Activated T-cell treated with anti-CD3 and anti-CD28 coated beads, Interleukin-2, amount 50 U/mL, for 24 hours (primary cell): ENCODE results near the gene LRP4.

Experiments
- DNase-seq: peaks from one replicate; pipeline ENCODE4 v3.0.0-alpha.2; 2020
- H3K27ac Mint-ChIP-seq: 2 replicates; pipeline ENCODE4 v1.8.0; 2020; ENCODE audit warnings: mild to moderate bottlenecking, mixed read lengths
- H3K27me3 Mint-ChIP-seq: 2 replicates; pipeline ENCODE4 v1.8.0; 2020; ENCODE audit warnings: mixed read lengths
- H3K36me3 Mint-ChIP-seq: 2 replicates; pipeline ENCODE4 v1.8.0; 2020; ENCODE audit warnings: low read depth, mixed read lengths
- H3K4me1 Mint-ChIP-seq: 2 replicates; pipeline ENCODE4 v1.8.0; 2020; ENCODE audit warnings: low read depth, mixed read lengths
- H3K4me3 Mint-ChIP-seq: 2 replicates; pipeline ENCODE4 v1.8.0; 2020; ENCODE audit warnings: mild to moderate bottlenecking, moderate library complexity, mixed read lengths
- H3K9me3 Mint-ChIP-seq: 2 replicates; pipeline ENCODE4 v1.8.0; 2020; ENCODE audit warnings: mixed read lengths

LRP4 gene

GRCh38 chr11:46913484-46913883, 4.9 kb downstream of the LRP4 start:
- H3K4me1 Mint-ChIP-seq, result peaks cover 14% of the 10 kb centered on the region
- H3K27me3 Mint-ChIP-seq, result peaks cover 68% of the 10 kb centered on the region
- no peak for DNase-seq
- no peak overlapping the region for H3K27ac Mint-ChIP-seq
- H3K4me3 Mint-ChIP-seq, result no peak overlapping the region
- no peaks in the 10 kb centered on the region for H3K9me3 Mint-ChIP-seq
- H3K36me3 Mint-ChIP-seq, result no peaks in the 10 kb centered on the region

DNA sequence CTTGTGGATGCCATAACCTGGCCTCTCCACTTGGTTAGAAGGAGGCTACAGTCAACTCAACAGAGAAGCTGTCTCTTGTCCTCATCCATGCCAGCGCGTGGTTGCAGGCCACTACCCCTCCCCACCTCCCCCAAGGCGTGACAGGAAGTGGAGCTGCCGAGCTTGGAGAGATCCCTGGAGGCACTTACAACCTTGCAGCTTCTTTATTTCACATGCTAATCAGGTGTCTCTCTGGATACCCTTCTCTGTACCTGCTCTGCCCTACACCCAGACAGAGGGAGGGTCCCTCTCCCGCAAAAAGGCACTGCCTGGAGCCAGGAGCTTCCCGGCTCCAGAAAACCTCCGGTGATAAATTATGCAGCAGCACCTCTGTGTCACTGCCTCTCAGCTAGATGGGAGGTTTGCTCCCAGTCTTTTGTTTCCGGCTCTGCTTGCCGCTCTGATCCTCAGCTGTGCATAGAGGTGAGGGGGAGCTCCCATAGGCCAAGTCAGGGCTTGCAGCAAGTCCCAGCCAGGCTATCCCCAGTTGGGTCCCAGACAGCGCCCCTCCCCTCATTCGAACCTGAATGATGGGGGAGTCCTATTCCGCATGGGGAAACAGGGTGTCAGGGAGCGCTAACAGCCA, 5.7 kb downstream of the LRP4 start:
- Mint-ChIP-seq H3K27me3 (peaks cover 65% of the 10 kb centered on the region), H3K27ac (no peak overlapping the region), H3K4me1 (peaks cover 12% of the 10 kb centered on the region), H3K4me3 (no peak overlapping the region), H3K36me3 (no peaks in the 10 kb centered on the region), H3K9me3 (no peaks in the 10 kb centered on the region)
- DNase-seq, result no peak

- no peaks in the 10 kb centered on the region for H3K36me3 Mint-ChIP-seq
- H3K9me3 Mint-ChIP-seq, result no peaks in the 10 kb centered on the region
- no peak overlapping the region for H3K4me3 Mint-ChIP-seq
- H3K27ac Mint-ChIP-seq, result no peak overlapping the region
- H3K4me1 Mint-ChIP-seq, result peaks cover 5% of the 10 kb centered on the region
- DNase-seq, result no peak
- H3K27me3 Mint-ChIP-seq, result peaks cover 26% of the 10 kb centered on the region
Measured at GRCh38 chr11:46907606-46908005, 10.7 kb downstream of the LRP4 start.

- Mint-ChIP-seq H3K9me3 (no peaks in the 10 kb centered on the region), H3K4me3 (no peak overlapping the region), H3K27me3 (peaks cover 18% of the 10 kb centered on the region), H3K4me1 (peaks cover 5% of the 10 kb centered on the region), H3K36me3 (no peaks in the 10 kb centered on the region), H3K27ac (no peak overlapping the region)
- DNase-seq, result no peak
Measured at GRCh38 chr11:46906609-46907041, 11.7 kb downstream of the LRP4 start.

- peaks cover 13% of the 10 kb centered on the region for H3K27me3 Mint-ChIP-seq
- no peak for DNase-seq
- no peak overlapping the region for H3K4me3 Mint-ChIP-seq
- no peaks in the 10 kb centered on the region for H3K9me3 Mint-ChIP-seq
- no peaks in the 10 kb centered on the region for H3K36me3 Mint-ChIP-seq
- H3K27ac Mint-ChIP-seq, result no peak overlapping the region
- peaks cover 5% of the 10 kb centered on the region for H3K4me1 Mint-ChIP-seq
Measured at GRCh38 chr11:46905806-46906205, 12.5 kb downstream of the LRP4 start.

DNA sequence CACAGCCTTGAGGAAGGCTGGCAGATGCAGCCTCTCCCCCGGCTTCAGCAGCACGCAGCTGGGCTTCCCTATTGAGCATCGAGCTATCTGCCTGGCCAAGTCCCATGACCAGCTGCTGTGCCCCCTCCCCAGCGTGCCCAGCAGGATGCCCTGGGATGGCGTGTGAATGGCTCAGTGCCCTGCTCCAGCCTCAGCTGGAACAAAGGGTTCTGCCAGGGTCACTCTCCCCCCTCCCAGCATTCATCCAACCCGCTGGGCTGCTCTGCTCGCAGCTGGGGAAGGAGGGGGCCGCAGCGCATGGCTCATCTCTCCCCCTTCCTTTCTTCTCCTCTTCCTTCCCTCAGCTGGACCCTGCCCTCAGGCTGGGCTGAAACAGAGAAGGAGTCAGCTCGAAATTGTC, 14.5 kb downstream of the LRP4 start:
- Mint-ChIP-seq H3K27ac (no peak overlapping the region), H3K9me3 (no peaks in the 10 kb centered on the region), H3K4me3 (no peak overlapping the region), H3K4me1 (peaks cover 5% of the 10 kb centered on the region), H3K27me3 (peaks cover 9% of the 10 kb centered on the region), H3K36me3 (no peaks in the 10 kb centered on the region)
- no peak for DNase-seq

DNA sequence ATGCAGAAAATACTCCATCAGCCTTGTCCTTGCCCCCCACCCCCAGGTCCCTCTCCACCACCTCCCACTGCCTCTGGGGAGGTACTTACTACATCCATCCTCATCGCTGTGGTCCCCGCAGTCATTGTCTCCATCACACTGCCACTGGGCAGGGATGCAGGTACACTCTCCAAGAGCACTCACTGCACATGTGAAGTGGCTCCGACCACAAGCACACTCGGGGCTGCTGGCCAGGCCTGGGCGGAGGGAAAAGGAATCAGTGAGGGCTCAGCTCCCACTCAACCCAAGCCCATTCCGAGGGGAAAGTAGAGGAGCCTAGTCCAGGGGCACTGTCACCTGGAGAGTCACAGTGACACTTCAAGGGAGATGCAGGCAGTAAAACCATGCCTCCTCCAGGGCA, 15.7 kb downstream of the LRP4 start:
- no peak overlapping the region for H3K4me3 Mint-ChIP-seq
- no peaks in the 10 kb centered on the region for H3K9me3 Mint-ChIP-seq
- H3K27ac Mint-ChIP-seq, result no peak overlapping the region
- peaks cover 5% of the 10 kb centered on the region for H3K4me1 Mint-ChIP-seq
- no peaks in the 10 kb centered on the region for H3K36me3 Mint-ChIP-seq
- no peak for DNase-seq
- peaks cover 9% of the 10 kb centered on the region for H3K27me3 Mint-ChIP-seq

GRCh38 chr11:46901156-46901555, 17.2 kb downstream of the LRP4 start:
- Mint-ChIP-seq H3K27me3 (peaks cover 4% of the 10 kb centered on the region), H3K9me3 (no peaks in the 10 kb centered on the region), H3K27ac (no peak overlapping the region), H3K36me3 (no peaks in the 10 kb centered on the region), H3K4me3 (no peak overlapping the region), H3K4me1 (no peaks in the 10 kb centered on the region)
- DNase-seq, result no peak

DNA sequence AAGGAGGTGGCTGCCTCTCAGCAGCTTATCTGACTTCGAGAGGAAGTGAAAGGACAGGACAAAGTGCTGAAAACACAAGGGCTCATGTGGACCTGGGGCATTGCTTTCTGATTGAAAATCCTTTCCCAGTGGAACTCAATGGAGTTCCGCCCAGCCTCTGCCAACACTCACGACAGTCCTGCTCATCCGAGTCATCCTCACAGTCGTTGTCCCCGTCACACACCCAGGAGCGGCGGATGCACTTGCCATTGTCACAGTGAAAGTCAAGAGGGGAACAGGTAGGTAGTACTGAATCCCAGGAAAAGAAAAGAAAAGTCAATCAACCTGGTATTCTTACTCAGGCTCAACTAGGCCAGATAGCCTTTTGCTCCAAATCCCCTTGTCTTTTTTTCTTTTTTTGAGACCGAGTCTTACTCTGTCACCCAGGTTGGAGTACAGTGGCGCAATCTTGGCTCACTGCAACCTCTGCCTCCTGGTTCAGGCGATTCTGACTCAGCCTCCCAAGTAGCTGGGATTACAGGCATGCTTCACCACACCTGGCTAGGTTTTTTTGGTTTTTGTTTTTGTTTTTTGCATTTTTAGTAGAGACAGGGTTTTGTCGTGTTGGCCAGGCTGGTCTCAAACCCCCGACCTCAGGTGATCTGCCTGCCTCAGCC, 18.1 kb downstream of the LRP4 start:
- H3K9me3 Mint-ChIP-seq, result no peaks in the 10 kb centered on the region

DNA sequence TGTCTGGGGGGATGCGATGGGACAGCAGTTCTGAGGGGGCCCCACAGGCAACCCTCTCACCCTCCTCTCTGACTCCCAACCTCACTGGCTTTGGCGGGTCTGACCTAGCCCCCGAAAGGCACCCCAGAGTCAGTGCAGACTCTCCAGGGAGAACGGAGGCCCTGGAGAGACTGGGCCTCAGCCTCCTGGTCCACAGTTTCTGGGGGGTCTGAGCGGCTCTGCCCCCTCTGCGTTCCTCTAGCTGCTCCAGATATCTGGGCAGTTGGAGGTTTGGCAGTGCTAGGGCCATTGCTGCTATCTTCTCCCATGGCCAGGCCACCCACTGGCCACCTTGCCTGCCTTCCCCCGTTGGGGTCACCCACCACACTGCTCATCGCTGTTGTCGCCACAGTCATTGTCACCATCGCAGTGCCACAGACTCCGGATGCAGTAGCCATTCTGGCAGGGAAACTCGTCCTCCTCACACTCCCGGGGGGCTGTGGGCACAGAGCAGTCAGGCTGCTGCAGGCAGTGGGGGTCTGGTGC, 18.8 kb downstream of the LRP4 start:
- Mint-ChIP-seq H3K9me3 (no peaks in the 10 kb centered on the region), H3K36me3 (no peaks in the 10 kb centered on the region), H3K4me3 (no peak overlapping the region), H3K27me3 (no peaks in the 10 kb centered on the region), H3K4me1 (no peaks in the 10 kb centered on the region), H3K27ac (no peak overlapping the region)
- DNase-seq, result no peak

More for the DNA sequence above, 18.1 kb downstream of the LRP4 start:
- H3K27ac Mint-ChIP-seq, result no peak overlapping the region
- H3K27me3 Mint-ChIP-seq, result peaks cover 3% of the 10 kb centered on the region
- no peak for DNase-seq
- H3K36me3 Mint-ChIP-seq, result no peaks in the 10 kb centered on the region
- H3K4me1 Mint-ChIP-seq, result no peaks in the 10 kb centered on the region
- H3K4me3 Mint-ChIP-seq, result no peak overlapping the region

GRCh38 chr11:46898396-46899095, 19.8 kb downstream of the LRP4 start:
- H3K4me1 Mint-ChIP-seq, result no peaks in the 10 kb centered on the region
- no peak overlapping the region for H3K27ac Mint-ChIP-seq
- no peak for DNase-seq
- H3K36me3 Mint-ChIP-seq, result no peaks in the 10 kb centered on the region
- no peak overlapping the region for H3K4me3 Mint-ChIP-seq
- H3K27me3 Mint-ChIP-seq, result no peaks in the 10 kb centered on the region
- no peaks in the 10 kb centered on the region for H3K9me3 Mint-ChIP-seq

GRCh38 chr11:46896719-46897406, 21.5 kb downstream of the LRP4 start:
- no peaks in the 10 kb centered on the region for H3K36me3 Mint-ChIP-seq
- no peaks in the 10 kb centered on the region for H3K4me1 Mint-ChIP-seq
- no peak overlapping the region for H3K27ac Mint-ChIP-seq
- no peak overlapping the region for H3K4me3 Mint-ChIP-seq
- DNase-seq, result no peak
- H3K27me3 Mint-ChIP-seq, result no peaks in the 10 kb centered on the region
- H3K9me3 Mint-ChIP-seq, result no peaks in the 10 kb centered on the region

DNA sequence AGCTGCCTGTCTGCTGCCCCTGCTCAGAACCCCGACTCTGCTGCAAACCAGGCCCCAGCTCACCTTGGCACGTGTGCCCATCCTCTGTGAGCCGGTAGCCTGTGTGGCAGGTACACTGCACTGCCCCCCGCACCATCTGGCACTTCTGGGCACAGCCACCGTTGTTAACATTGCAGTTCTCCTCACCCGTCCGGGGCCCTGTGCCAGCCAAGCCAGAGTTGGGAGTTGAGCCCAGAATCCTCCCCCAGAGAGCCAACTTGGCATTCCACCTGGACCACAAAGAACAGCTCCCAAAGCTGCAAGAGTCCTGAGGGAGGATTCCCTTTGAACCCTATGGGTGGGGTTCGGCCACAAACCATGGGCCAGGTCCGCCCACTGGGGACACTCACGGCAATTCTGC, 22.5 kb downstream of the LRP4 start:
- no peaks in the 10 kb centered on the region for H3K9me3 Mint-ChIP-seq
- no peaks in the 10 kb centered on the region for H3K4me1 Mint-ChIP-seq
- H3K27me3 Mint-ChIP-seq, result no peaks in the 10 kb centered on the region
- no peak overlapping the region for H3K4me3 Mint-ChIP-seq
- DNase-seq, result no peak
- H3K27ac Mint-ChIP-seq, result no peak overlapping the region
- no peaks in the 10 kb centered on the region for H3K36me3 Mint-ChIP-seq

DNA sequence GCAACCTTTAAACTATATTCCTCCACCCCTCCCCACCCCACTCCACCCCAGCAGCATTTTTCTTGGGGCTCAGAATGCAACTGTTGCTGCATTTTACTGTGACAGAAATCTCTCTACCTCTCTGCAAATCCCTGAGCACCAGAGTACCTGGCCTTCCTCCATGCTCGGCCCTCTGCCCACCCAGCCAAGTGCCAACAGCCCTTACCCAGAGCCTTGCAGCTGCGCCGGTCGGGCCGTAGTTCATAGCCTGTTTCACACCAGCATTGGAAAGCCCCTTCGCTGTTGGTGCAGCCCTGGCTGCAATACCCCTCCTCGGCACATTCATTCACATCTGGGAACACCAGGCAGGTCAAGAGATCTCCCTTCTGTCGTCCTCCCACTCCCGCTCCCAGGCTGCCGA, 23.4 kb downstream of the LRP4 start:
- H3K27ac Mint-ChIP-seq, result no peak overlapping the region
- H3K4me3 Mint-ChIP-seq, result no peak overlapping the region
- H3K36me3 Mint-ChIP-seq, result no peaks in the 10 kb centered on the region
- H3K4me1 Mint-ChIP-seq, result no peaks in the 10 kb centered on the region
- DNase-seq, result no peak
- no peaks in the 10 kb centered on the region for H3K9me3 Mint-ChIP-seq
- H3K27me3 Mint-ChIP-seq, result no peaks in the 10 kb centered on the region
